Activated CD4-positive, CD25-positive, alpha-beta regulatory T cell treated with anti-CD3 and anti-CD28 coated beads, Interleukin-2, amount 50 U/mL, for 24 hours (primary cell): ENCODE measurements around the gene RALY.

ENCODE experiments used
- ATAC-seq, 2 donors: fragments of 150-1000 bp; cut with Tn5 transposase; one replicate each; pipeline ENCODE4 v1.10.0; 2021; ENCODE audit warnings: mild to moderate bottlenecking in 1 of 2, moderate library complexity in 1 of 2

RALY gene

GRCh38 chr20:33993576-33994221, at the start of gene RALY:
Gene RALY (plus strand): TSS chr20:33993911. CDS start chr20:34072075, 78,164 bp downstream.
- ATAC-seq = peak; percentile 69 to 73

GRCh38 chr20:33944914-33945313, 48.8 kb upstream of the RALY start:
- no peak for ATAC-seq

GRCh38 chr20:33945391-33946081, 48.2 kb upstream of the RALY start:
- ATAC-seq = no peak

- ATAC-seq = no peak
Observed at GRCh38 chr20:33947709-33948295, 45.9 kb upstream of the RALY start.

- ATAC-seq = no peak
Observed at GRCh38 chr20:33948480-33948879, 45.2 kb upstream of the RALY start.

GRCh38 chr20:33951171-33951570, 42.5 kb upstream of the RALY start:
- no peak for ATAC-seq

- ATAC-seq = no peak
Observed at GRCh38 chr20:33954504-33954903, 39.2 kb upstream of the RALY start.

GRCh38 chr20:33963751-33964150, 30.0 kb upstream of the RALY start:
- no peak for ATAC-seq

- ATAC-seq = no peak
Observed at GRCh38 chr20:33964441-33964840, 29.3 kb upstream of the RALY start.

GRCh38 chr20:33967126-33967525, 26.6 kb upstream of the RALY start:
- ATAC-seq = no peak

- ATAC-seq = no peak
Observed at GRCh38 chr20:33969563-33969962, 24.1 kb upstream of the RALY start.

- no peak for ATAC-seq
Observed at GRCh38 chr20:33970229-33970628, 23.5 kb upstream of the RALY start.

GRCh38 chr20:33971147-33971975, 22.4 kb upstream of the RALY start:
- no peak for ATAC-seq

- ATAC-seq = no peak
Observed at GRCh38 chr20:33976959-33977358, 16.8 kb upstream of the RALY start.

GRCh38 chr20:33977535-33977934, 16.2 kb upstream of the RALY start:
- ATAC-seq = no peak

- ATAC-seq = peak in 1 of 2 donors; percentile 33
Observed at GRCh38 chr20:33979094-33979493, 14.6 kb upstream of the RALY start.

- ATAC-seq = no peak
Observed at GRCh38 chr20:33981347-33981746, 12.4 kb upstream of the RALY start.

GRCh38 chr20:33981964-33982363, 11.7 kb upstream of the RALY start:
- no peak for ATAC-seq

- ATAC-seq = no peak
Observed at GRCh38 chr20:33983371-33983770, 10.3 kb upstream of the RALY start.

- ATAC-seq = no peak
Observed at GRCh38 chr20:33984182-33984719, 9.5 kb upstream of the RALY start.

- no peak for ATAC-seq
Observed at GRCh38 chr20:33985280-33985679, 8.4 kb upstream of the RALY start.

GRCh38 chr20:33985830-33986229, 7.9 kb upstream of the RALY start:
- no peak for ATAC-seq
